ENCODE measurements around the gene CMTM8. TPM values are rescaled to one million over a fixed set of nuclear protein-coding genes. Genes with fewer than 3 reads are reported as not detected.

Gene CMTM8
- total RNA-seq, 4 donors from 2014 or later = 1.4 to 4.1 (median 2.9) TPM

GRCh38 chr3:32274306-32274705 lies 35.8 kb downstream of the CMTM8 start:
- Histone ChIP-seq H3K4me3 (no peak overlapping the region), H3K27me3 (no peaks in the 10 kb centered on the region), H3K27ac (no peak overlapping the region), H3K9me3 (no peaks in the 10 kb centered on the region), H3K36me3 (no peaks in the 10 kb centered on the region), H3K4me1 (no peaks in the 10 kb centered on the region)
- TF ChIP-seq POLR2A (IDR thresholded peaks at IDR 0.05) (no peak), CTCF (IDR thresholded peaks at IDR 0.05 in 4 of 5, conservative IDR thresholded peaks at IDR 0.05 in 1 of 5) (no peak)
- ATAC-seq = no peak
- intact Hi-C loops (cut with DNase I; ENCODE audit: low total_unique reads) (no loop called here), in situ Hi-C loops (cut with MboI; ENCODE audit: low sequenced_read_pairs in 4 of 4) (no loop called here)
- DNase-seq = no peak

- Histone ChIP-seq H3K9me3 (no peaks in the 10 kb centered on the region), H3K4me3 (no peak overlapping the region), H3K4me1 (no peaks in the 10 kb centered on the region), H3K27me3 (no peaks in the 10 kb centered on the region), H3K27ac (no peak overlapping the region), H3K36me3 (no peaks in the 10 kb centered on the region)
- in situ Hi-C loops (cut with MboI; ENCODE audit: low sequenced_read_pairs in 4 of 4) (no loop called here), intact Hi-C loops (cut with DNase I; ENCODE audit: low total_unique reads) (no loop called here)
- TF ChIP-seq CTCF (IDR thresholded peaks at IDR 0.05 in 4 of 5, conservative IDR thresholded peaks at IDR 0.05 in 1 of 5) (no peak), POLR2A (IDR thresholded peaks at IDR 0.05) (no peak)
- ATAC-seq = no peak
- DNase-seq = no peak
Observed at GRCh38 chr3:32275506-32275905, 37.0 kb downstream of the CMTM8 start.

GRCh38 chr3:32276279-32276841 lies 37.9 kb downstream of the CMTM8 start:
- Histone ChIP-seq H3K27ac (peak overlapping the region in 1 of 4 donors; percentile 14), H3K27me3 (no peaks in the 10 kb centered on the region), H3K36me3 (no peaks in the 10 kb centered on the region), H3K4me1 (no peaks in the 10 kb centered on the region), H3K4me3 (no peak overlapping the region), H3K9me3 (no peaks in the 10 kb centered on the region)
- TF ChIP-seq CTCF (IDR thresholded peaks at IDR 0.05 in 4 of 5, conservative IDR thresholded peaks at IDR 0.05 in 1 of 5) = no peak
- no peak for TF ChIP-seq POLR2A (IDR thresholded peaks at IDR 0.05)
- intact Hi-C loops (cut with DNase I; ENCODE audit: low total_unique reads) (no loop called here), in situ Hi-C loops (cut with MboI; ENCODE audit: low sequenced_read_pairs in 4 of 4) (no loop called here)
- DNase-seq = no peak
- ATAC-seq = no peak

GRCh38 chr3:32278714-32279113 lies 40.2 kb downstream of the CMTM8 start:
- no peaks in the 10 kb centered on the region for H3K4me1 ChIP-seq
- no peak overlapping the region for H3K27ac ChIP-seq
- intact Hi-C loops (cut with DNase I; ENCODE audit: low total_unique reads) = no loop called here
- no peaks in the 10 kb centered on the region for H3K27me3 ChIP-seq
- ATAC-seq = no peak
- TF ChIP-seq CTCF (IDR thresholded peaks at IDR 0.05 in 4 of 5, conservative IDR thresholded peaks at IDR 0.05 in 1 of 5) (no peak), POLR2A (IDR thresholded peaks at IDR 0.05) (no peak)
- no peak for DNase-seq
- in situ Hi-C loops (cut with MboI; ENCODE audit: low sequenced_read_pairs in 4 of 4) = no loop called here
- no peak overlapping the region for H3K4me3 ChIP-seq
- H3K9me3 ChIP-seq = no peaks in the 10 kb centered on the region
- no peaks in the 10 kb centered on the region for H3K36me3 ChIP-seq
